Activated naive CD8-positive, alpha-beta T cell treated with anti-CD3 and anti-CD28 coated beads, Interleukin-2, amount 50 U/mL, for 24 hours (primary cell): ENCODE measurements around the gene RBMS3.

Source experiments
- ATAC-seq: fragments of 150-1000 bp; cut with Tn5 transposase; one replicate; pipeline ENCODE4 v1.10.0; 2021
- DNase-seq: peaks from one replicate; pipeline ENCODE4 v3.0.0; 2021
- H3K27ac Mint-ChIP-seq: one replicate; pipeline ENCODE4 v1.8.0; 2021; ENCODE audit warnings: mild to moderate bottlenecking, mixed read lengths
- H3K27me3 Mint-ChIP-seq: one replicate; pipeline ENCODE4 v1.8.0; 2021; ENCODE audit warnings: mixed read lengths
- H3K36me3 Mint-ChIP-seq: one replicate; pipeline ENCODE4 v1.8.0; 2021; ENCODE audit warnings: low read depth, mixed read lengths
- H3K4me1 Mint-ChIP-seq: one replicate; pipeline ENCODE4 v1.8.0; 2021; ENCODE audit warnings: mixed read lengths
- H3K4me3 Mint-ChIP-seq: one replicate; pipeline ENCODE4 v1.8.0; 2021; ENCODE audit warnings: mild to moderate bottlenecking, moderate library complexity, mixed read lengths
- H3K9me3 Mint-ChIP-seq: one replicate; pipeline ENCODE4 v1.8.0; 2021; ENCODE audit warnings: mixed read lengths

RBMS3 gene

GRCh38 chr3:29263476-29263875 lies 17.4 kb upstream of the RBMS3 start:
- Mint-ChIP-seq H3K27me3 (no peaks in the 10 kb centered on the region), H3K9me3 (no peaks in the 10 kb centered on the region), H3K4me3 (no peak overlapping the region), H3K4me1 (no peaks in the 10 kb centered on the region), H3K36me3 (no peaks in the 10 kb centered on the region), H3K27ac (no peak overlapping the region)
- ATAC-seq (no peak), DNase-seq (no peak)

- no peak for DNase-seq
- Mint-ChIP-seq H3K36me3 (no peaks in the 10 kb centered on the region), H3K9me3 (no peaks in the 10 kb centered on the region), H3K27ac (no peak overlapping the region), H3K4me3 (no peak overlapping the region), H3K4me1 (no peaks in the 10 kb centered on the region), H3K27me3 (no peaks in the 10 kb centered on the region)
- ATAC-seq: no peak
These were observed 15.3 kb upstream of the RBMS3 start for GRCh38 chr3:29265509-29266072.

DNA sequence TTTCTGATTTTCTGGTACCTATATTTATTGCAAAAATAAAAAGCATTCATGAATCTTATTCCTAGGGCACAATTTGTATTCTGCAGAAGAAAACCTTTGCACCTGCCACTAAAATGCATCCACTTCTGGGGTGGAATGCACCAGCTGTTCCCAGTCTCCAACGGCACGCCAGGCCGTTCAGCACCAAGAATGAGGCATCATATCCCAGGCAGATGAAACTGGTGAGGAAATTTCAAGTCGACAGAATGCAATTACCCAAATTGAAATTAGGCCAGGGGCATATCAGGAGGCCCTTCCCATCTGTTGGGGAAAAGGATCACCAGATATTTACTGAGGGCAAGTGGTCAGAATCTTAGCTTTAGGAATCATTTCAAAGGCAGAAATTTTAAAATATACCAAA lies 13.6 kb upstream of the RBMS3 start:
- H3K27me3 Mint-ChIP-seq: no peaks in the 10 kb centered on the region
- H3K36me3 Mint-ChIP-seq: no peaks in the 10 kb centered on the region
- H3K4me1 Mint-ChIP-seq: no peaks in the 10 kb centered on the region
- ATAC-seq (no peak), DNase-seq (no peak)
- no peak overlapping the region for H3K4me3 Mint-ChIP-seq
- H3K9me3 Mint-ChIP-seq: no peaks in the 10 kb centered on the region
- no peak overlapping the region for H3K27ac Mint-ChIP-seq

DNA sequence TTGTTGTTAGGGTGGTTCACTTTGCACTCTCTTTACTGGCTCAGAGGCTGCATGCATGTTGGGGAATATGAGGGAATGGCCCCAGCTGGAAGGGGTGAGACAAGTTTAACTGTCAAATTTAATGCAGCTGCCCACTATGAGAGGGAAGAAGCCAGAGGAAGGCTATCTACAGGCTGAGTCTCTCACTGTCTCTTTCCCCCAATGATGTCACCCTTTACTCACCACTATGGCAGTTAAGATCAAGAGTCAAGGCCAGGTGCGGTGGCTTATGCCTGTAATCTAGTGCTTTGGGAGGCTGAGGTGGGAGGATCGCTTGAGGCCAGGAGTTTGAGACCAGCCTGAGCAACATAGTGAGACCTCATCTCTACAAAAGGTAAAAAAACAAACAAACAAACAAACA lies 12.2 kb upstream of the RBMS3 start:
- H3K27ac Mint-ChIP-seq: no peak overlapping the region
- H3K4me1 Mint-ChIP-seq: no peaks in the 10 kb centered on the region
- H3K36me3 Mint-ChIP-seq: no peaks in the 10 kb centered on the region
- ATAC-seq (no peak), DNase-seq (no peak)
- H3K27me3 Mint-ChIP-seq: no peaks in the 10 kb centered on the region
- H3K9me3 Mint-ChIP-seq: no peaks in the 10 kb centered on the region
- H3K4me3 Mint-ChIP-seq: no peak overlapping the region

DNA sequence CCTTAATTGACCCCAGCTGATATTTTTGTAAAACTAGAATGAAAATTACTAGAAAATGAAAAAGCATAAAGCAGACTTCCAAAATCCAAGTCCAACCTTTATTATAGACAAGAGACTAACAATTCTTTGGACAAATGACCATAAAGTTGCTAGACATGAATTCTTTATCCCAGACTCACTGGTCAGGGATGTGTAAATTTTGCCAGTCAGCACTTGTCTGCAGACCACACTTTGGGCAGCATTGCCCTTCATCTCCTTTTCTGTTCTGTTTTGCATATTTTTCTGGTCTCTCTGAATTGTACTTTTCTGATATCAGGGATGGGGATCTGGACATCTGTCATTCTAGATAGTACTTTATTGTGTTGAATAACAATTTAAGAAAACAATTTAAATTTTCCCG lies 10.1 kb upstream of the RBMS3 start:
- Mint-ChIP-seq H3K4me1 (peaks cover 4% of the 10 kb centered on the region), H3K36me3 (no peaks in the 10 kb centered on the region), H3K27me3 (no peaks in the 10 kb centered on the region), H3K9me3 (no peaks in the 10 kb centered on the region), H3K4me3 (no peak overlapping the region), H3K27ac (no peak overlapping the region)
- ATAC-seq: no peak
- DNase-seq: no peak

GRCh38 chr3:29271475-29271874 lies 9.4 kb upstream of the RBMS3 start:
- Mint-ChIP-seq H3K4me1 (peaks cover 4% of the 10 kb centered on the region), H3K36me3 (no peaks in the 10 kb centered on the region), H3K4me3 (no peak overlapping the region), H3K27me3 (no peaks in the 10 kb centered on the region), H3K9me3 (no peaks in the 10 kb centered on the region), H3K27ac (no peak overlapping the region)
- no peak for ATAC-seq
- DNase-seq: no peak

- DNase-seq (no peak), ATAC-seq (no peak)
- H3K36me3 Mint-ChIP-seq: no peaks in the 10 kb centered on the region
- peaks cover 4% of the 10 kb centered on the region for H3K4me1 Mint-ChIP-seq
- H3K27ac Mint-ChIP-seq: peak overlapping the region; percentile 4
- no peaks in the 10 kb centered on the region for H3K9me3 Mint-ChIP-seq
- H3K4me3 Mint-ChIP-seq: no peak overlapping the region
- H3K27me3 Mint-ChIP-seq: peaks cover 5% of the 10 kb centered on the region
These were observed 6.2 kb upstream of the RBMS3 start for GRCh38 chr3:29274667-29275066.

GRCh38 chr3:29275309-29275708 lies 5.6 kb upstream of the RBMS3 start:
- H3K4me3 Mint-ChIP-seq: no peak overlapping the region
- no peak for ATAC-seq

DNA sequence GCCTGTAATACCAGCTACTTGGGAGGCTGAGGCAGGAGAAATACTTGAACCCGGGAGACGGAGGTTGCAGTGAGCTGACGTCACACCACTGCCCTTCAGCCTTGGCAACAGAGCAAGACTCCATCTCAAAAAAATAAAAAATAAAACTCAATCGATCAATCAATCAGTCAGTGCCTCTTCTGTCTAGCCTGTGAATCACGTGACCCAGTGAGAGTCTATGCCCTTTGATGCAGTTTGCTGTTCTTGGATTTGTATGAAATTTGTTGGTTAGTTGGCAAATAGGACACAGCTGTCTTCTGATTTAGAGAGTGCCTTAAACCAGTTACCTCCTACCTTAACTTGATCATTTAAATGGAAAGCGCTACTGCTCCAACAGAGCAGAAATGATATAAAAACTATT lies 3.6 kb upstream of the RBMS3 start:
- DNase-seq: no peak
- ATAC-seq: no peak
- Mint-ChIP-seq H3K36me3 (no peaks in the 10 kb centered on the region), H3K4me3 (no peak overlapping the region), H3K27me3 (peaks cover 16% of the 10 kb centered on the region), H3K27ac (no peak overlapping the region), H3K9me3 (no peaks in the 10 kb centered on the region), H3K4me1 (peaks cover 24% of the 10 kb centered on the region)

More at GRCh38 chr3:29275309-29275708, 5.6 kb upstream of the RBMS3 start:
- Mint-ChIP-seq H3K27me3 (peaks cover 5% of the 10 kb centered on the region), H3K27ac (no peak overlapping the region), H3K4me1 (peaks cover 4% of the 10 kb centered on the region), H3K36me3 (no peaks in the 10 kb centered on the region), H3K9me3 (no peaks in the 10 kb centered on the region)
- DNase-seq: no peak

DNA sequence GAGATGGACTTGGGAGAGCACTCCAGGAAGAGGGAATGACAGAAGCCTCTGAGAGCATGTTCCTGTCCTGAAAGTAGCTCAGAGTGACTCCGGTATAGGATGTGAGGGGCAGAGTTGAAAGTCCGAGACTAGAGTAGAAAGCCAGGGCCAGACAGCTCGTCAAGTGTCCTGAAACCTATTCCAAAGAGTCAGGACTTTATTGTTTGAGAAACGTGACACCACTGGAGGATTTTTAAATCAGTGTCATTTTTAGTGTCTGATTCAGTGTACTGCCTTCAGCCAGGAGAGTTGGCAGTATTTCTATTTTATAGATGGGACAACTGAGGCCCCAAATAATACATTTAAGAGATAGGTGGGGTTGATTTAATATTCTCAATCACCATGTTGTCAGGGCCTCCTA lies 1.6 kb upstream of the RBMS3 start:
- Mint-ChIP-seq H3K4me1 (peaks cover 42% of the 10 kb centered on the region), H3K27me3 (peaks cover 17% of the 10 kb centered on the region), H3K27ac (no peak overlapping the region), H3K9me3 (no peaks in the 10 kb centered on the region), H3K4me3 (no peak overlapping the region), H3K36me3 (no peaks in the 10 kb centered on the region)
- ATAC-seq: no peak
- no peak for DNase-seq

GRCh38 chr3:29279806-29280205 lies 1.1 kb upstream of the RBMS3 start:
- Mint-ChIP-seq H3K27ac (no peak overlapping the region), H3K36me3 (no peaks in the 10 kb centered on the region), H3K9me3 (no peaks in the 10 kb centered on the region), H3K27me3 (peaks cover 17% of the 10 kb centered on the region), H3K4me1 (peaks cover 39% of the 10 kb centered on the region), H3K4me3 (peak overlapping the region; percentile 17)
- ATAC-seq: no peak
- no peak for DNase-seq

DNA sequence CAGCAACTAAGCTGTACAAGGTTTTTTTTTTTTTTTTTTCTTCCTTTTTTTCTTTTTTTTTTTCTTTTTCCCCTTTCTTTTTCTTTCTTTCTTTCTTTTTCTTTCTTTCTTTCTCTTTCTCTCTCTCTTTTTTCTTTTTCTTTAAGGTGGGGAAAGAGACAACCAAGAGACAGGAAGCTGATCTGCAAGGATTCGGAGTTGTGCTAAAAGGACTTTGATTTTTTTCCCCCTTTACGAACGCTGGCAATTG lies 148 bp downstream of the RBMS3 start:
- no peaks in the 10 kb centered on the region for H3K36me3 Mint-ChIP-seq

GRCh38 chr3:29281344-29282241 lies 722 bp downstream of the RBMS3 start:
- Mint-ChIP-seq H3K27ac (peak overlapping the region; percentile 16), H3K27me3 (peaks cover 21% of the 10 kb centered on the region), H3K4me3 (peak overlapping the region; percentile 80), H3K36me3 (no peaks in the 10 kb centered on the region), H3K4me1 (peaks cover 39% of the 10 kb centered on the region), H3K9me3 (no peaks in the 10 kb centered on the region)
- DNase-seq (no peak), ATAC-seq (peak; percentile 81)

More for the DNA sequence above, 148 bp downstream of the RBMS3 start:
- peak overlapping the region; percentile 80 for H3K4me3 Mint-ChIP-seq
- H3K9me3 Mint-ChIP-seq: no peaks in the 10 kb centered on the region
- peaks cover 39% of the 10 kb centered on the region for H3K4me1 Mint-ChIP-seq
- H3K27ac Mint-ChIP-seq: peak overlapping the region; percentile 16
- H3K27me3 Mint-ChIP-seq: peaks cover 17% of the 10 kb centered on the region
- no peak for ATAC-seq
- DNase-seq: no peak

GRCh38 chr3:29282427-29283230 lies 1.8 kb downstream of the RBMS3 start:
- DNase-seq (no peak), ATAC-seq (no peak)
- H3K27me3 Mint-ChIP-seq: peaks cover 24% of the 10 kb centered on the region
- peak overlapping the region; percentile 16 for H3K27ac Mint-ChIP-seq
- peaks cover 39% of the 10 kb centered on the region for H3K4me1 Mint-ChIP-seq
- H3K36me3 Mint-ChIP-seq: no peaks in the 10 kb centered on the region
- no peaks in the 10 kb centered on the region for H3K9me3 Mint-ChIP-seq
- H3K4me3 Mint-ChIP-seq: peak overlapping the region; percentile 80
